ENCODE data around the gene C2CD4D. TPM values are rescaled to one million over a fixed set of nuclear protein-coding genes. Genes with fewer than 3 reads are reported as not detected.

The C2CD4D gene
- polyA plus RNA-seq, 1 donor from 2014 or later = not detected

Small RNA genes within 50 kb of the gene (small RNA-seq; reads per million reads assigned to genes)
- gene RF00019 = 0 to 1.2 (median 0) reads per million in 3 experiments

Other genes with a start within 250 kb of the C2CD4D start
- 30.2 and 32.4 TPM in 2 replicates for gene SNX27, start 227.8 kb downstream of the C2CD4D start, polyA plus RNA-seq
- gene CELF3, start 123.0 kb downstream of the C2CD4D start, polyA plus RNA-seq = 89.0 and 137 TPM in 2 replicates
- gene RIIAD1, start 118.3 kb downstream of the C2CD4D start, polyA plus RNA-seq = 23.5 and 23.6 TPM in 2 replicates
- 119 and 134 TPM in 2 replicates for gene MRPL9, start 76.3 kb downstream of the C2CD4D start, polyA plus RNA-seq
- 19.5 and 26.5 TPM in 2 replicates for gene TDRKH, start 49.3 kb downstream of the C2CD4D start, polyA plus RNA-seq
- gene LINGO4, start 34.4 kb downstream of the C2CD4D start, polyA plus RNA-seq = not detected in 2 replicates
- gene RORC, start 8.0 kb downstream of the C2CD4D start, polyA plus RNA-seq = 0.28 and 0.45 TPM in 2 replicates
- gene THEM5, start 13.9 kb upstream of the C2CD4D start, polyA plus RNA-seq = not detected in 2 replicates
- 11.3 and 13.3 TPM in 2 replicates for gene THEM4, start 69.7 kb upstream of the C2CD4D start, polyA plus RNA-seq
- 16.5 and 24.5 TPM in 2 replicates for gene S100A10, start 154.0 kb upstream of the C2CD4D start, polyA plus RNA-seq
- gene S100A11, start 197.2 kb upstream of the C2CD4D start, polyA plus RNA-seq = not detected in 2 replicates
- not detected in 2 replicates for gene TCHHL1, start 249.2 kb upstream of the C2CD4D start, polyA plus RNA-seq